AG04450 (cell line): ENCODE results near the gene TUBA4B. TPM values are rescaled to one million over a fixed set of nuclear protein-coding genes. Genes with fewer than 3 reads are reported as not detected.
A peak's percentile ranks its signal among the peaks of the same experiment; 100 is the strongest.

ENCODE experiments used
- CTCF ChIA-PET: fragments of 300-600, 350-600 bp; formaldehyde crosslinking; extraction: SDS; loops from one replicate; lab custom pipeline; 2022; ENCODE audit warnings: antibody characterized with exemption, inconsistent platforms; lab: Charles Lee
- POLR2A ChIA-PET: fragments of 350-600 bp; formaldehyde crosslinking; extraction: SDS; loops from one replicate; lab custom pipeline; 2021; ENCODE audit warnings: antibody characterized with exemption, inconsistent platforms; lab: Yijun Ruan, JAX
- DNase-seq: peaks from one replicate; pipeline ENCODE4 v3.0.0-alpha.2; 2011; ENCODE audit warnings: low read depth, low spot score
- H3K27ac ChIP-seq: one replicate; pipeline ENCODE4 v1.5.1; 2012; ENCODE audit warnings: low read depth, low read length, control low read depth
- H3K27me3 ChIP-seq: one replicate; pipeline ENCODE4 v1.6.0; 2012; ENCODE audit warnings: low read length; ENCODE audit not compliant: control insufficient read depth, insufficient read depth
- H3K4me3 ChIP-seq: 2 replicates; pipeline ENCODE4 v1.5.1; 2011; ENCODE audit warnings: mild to moderate bottlenecking, low read depth, low read length, control low read depth
- H3K9me3 ChIP-seq: 2 replicates; pipeline ENCODE4 v1.5.1; 2012; ENCODE audit warnings: low read length; ENCODE audit not compliant: control insufficient read depth, insufficient read depth
- polyA plus RNA-seq: library from polyadenylated mRNA; depleted of rRNA; stranded (reverse); fragments of >200 nt; gene quantifications from 2 replicates; pipeline ENCODE4 v1.2.3, GENCODE V29; 2011
- TF ChIP-seq, protein P1 (sequence below): IDR thresholded peaks from 2 replicates; pipeline ENCODE4 v1.5.1; 2011; ENCODE audit warnings: low read depth, low read length, control low read depth, inconsistent platforms

Gene TUBA4B
- polyA plus RNA-seq, 1 experiment: not detected

DNA sequence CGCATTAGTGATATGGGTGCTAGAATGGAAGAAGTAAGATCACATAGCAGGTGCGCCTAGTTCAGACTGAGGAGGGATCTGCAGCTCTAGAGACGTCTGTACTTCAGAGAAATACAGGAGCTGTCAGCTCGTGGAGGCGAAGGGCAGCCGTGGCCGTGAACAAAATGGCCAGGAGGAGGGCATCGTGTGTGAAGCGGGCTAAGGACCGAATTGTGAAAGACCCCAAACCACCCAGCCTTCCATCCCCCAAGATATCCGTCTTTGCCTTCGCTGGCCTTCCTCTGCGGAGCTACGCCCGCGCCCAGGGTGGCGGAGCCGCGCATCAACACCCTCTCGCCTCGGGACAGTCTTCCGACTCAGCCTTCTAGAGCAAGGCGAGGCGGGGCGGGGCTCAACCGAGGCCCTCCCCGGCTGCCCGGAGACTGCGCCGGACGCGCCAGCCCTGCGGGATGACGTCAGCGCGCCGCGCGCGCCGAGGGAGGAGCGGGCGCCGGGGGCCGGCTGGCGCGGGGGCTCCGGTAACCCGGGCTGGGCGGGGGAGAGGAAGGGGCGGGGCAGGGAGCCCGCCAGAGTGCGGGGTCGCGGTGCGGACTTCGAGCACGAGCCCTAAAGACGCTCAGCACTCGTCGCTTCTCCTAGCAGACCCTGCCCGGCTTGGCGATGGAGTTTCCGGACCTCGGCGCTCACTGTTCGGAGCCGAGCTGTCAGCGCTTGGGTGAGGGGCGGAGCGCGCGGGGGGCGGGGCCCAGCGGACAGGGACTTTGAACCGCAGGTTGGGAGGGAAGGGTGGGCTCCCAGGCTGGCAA lies 46.5 kb upstream of the TUBA4B start, which contains the start of gene ZFAND2B:
TSS of gene ZFAND2B (plus strand) at position 455 of the 806 bp plus-strand sequence. CDS start at position 661, 206 bp downstream.
- Histone ChIP-seq H3K27ac (peak within 1 kb of the TSS; percentile 78), H3K4me3 (peak within 1 kb of the TSS; percentile 83), H3K9me3 (peaks cover under 1% of the 10 kb centered on the region), H3K27me3 (no peaks in the 10 kb centered on the region)
- TF ChIP-seq, protein P1, sequence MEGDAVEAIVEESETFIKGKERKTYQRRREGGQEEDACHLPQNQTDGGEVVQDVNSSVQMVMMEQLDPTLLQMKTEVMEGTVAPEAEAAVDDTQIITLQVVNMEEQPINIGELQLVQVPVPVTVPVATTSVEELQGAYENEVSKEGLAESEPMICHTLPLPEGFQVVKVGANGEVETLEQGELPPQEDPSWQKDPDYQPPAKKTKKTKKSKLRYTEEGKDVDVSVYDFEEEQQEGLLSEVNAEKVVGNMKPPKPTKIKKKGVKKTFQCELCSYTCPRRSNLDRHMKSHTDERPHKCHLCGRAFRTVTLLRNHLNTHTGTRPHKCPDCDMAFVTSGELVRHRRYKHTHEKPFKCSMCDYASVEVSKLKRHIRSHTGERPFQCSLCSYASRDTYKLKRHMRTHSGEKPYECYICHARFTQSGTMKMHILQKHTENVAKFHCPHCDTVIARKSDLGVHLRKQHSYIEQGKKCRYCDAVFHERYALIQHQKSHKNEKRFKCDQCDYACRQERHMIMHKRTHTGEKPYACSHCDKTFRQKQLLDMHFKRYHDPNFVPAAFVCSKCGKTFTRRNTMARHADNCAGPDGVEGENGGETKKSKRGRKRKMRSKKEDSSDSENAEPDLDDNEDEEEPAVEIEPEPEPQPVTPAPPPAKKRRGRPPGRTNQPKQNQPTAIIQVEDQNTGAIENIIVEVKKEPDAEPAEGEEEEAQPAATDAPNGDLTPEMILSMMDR: no peak; the same call in 1 of the 2 replicates
- POLR2A ChIA-PET: interaction anchor here (0.6 to 3.6 kb wide), 10 partner anchors 9 to 182 kb away, joined by 3 to 37 read pairs (median 4); partner anchors contain the start of genes ABCB6, CNPPD1, GLB1L and STK16
- CTCF ChIA-PET: interaction anchor here (0.6 to 2.6 kb wide), 8 partner anchors 30 to 308 kb away, joined by 3 to 9 read pairs (median 3); partner anchors contain the start of gene CNPPD1
- DNase-seq: peak; percentile 69

DNA sequence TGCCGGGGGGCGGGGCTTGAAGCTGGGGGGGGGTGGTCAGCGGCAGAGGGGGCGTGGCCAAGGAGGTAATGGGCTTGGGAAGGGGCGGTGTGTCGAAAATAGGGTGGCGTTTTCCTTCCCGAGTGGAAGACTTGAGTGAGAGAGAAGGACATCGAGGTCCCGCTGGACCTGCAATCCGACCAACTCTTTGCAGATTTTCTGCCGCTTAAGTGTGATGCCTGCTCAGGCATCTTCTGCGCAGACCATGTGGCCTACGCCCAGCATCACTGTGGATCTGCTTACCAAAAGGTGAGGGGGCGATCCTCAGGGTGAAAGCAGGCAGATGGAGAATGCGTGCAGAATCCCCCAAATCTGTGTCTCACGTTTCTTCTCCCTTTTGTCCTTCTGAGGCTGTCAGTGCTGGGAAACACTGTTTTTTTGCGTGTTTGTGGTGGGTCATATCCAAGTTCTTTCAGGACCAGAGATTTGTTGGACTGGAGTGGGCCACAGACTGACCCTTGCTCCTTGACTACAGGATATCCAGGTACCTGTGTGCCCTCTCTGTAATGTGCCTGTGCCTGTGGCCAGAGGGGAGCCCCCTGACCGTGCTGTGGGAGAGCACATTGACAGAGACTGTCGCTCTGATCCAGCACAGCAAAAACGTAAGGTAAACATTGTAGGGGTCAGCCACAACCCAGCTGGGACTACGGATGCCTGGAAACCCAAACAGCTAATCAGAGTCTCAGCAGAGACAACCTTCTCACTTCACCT lies 45.7 kb upstream of the TUBA4B start:
- ChIA-PET CTCF (interaction anchor here (1.8 to 2.6 kb wide), 3 partner anchors 48 to 88 kb away, joined by 5 to 9 read pairs (median 6); partner anchors contain the start of gene NHEJ1), POLR2A (interaction anchor here (0.5 to 3.6 kb wide), 11 partner anchors 8 to 181 kb away, joined by 3 to 37 read pairs (median 3); partner anchors contain the start of genes ABCB6, ANKZF1, ATG9A and CNPPD1)
- H3K4me3 ChIP-seq: peak overlapping the region; percentile 83
- H3K9me3 ChIP-seq: no peaks in the 10 kb centered on the region; the same call in none of the 2 replicates
- H3K27ac ChIP-seq: peak overlapping the region; percentile 78
- no peaks in the 10 kb centered on the region for H3K27me3 ChIP-seq
- TF ChIP-seq, protein P1: no peak
- no peak for DNase-seq

DNA sequence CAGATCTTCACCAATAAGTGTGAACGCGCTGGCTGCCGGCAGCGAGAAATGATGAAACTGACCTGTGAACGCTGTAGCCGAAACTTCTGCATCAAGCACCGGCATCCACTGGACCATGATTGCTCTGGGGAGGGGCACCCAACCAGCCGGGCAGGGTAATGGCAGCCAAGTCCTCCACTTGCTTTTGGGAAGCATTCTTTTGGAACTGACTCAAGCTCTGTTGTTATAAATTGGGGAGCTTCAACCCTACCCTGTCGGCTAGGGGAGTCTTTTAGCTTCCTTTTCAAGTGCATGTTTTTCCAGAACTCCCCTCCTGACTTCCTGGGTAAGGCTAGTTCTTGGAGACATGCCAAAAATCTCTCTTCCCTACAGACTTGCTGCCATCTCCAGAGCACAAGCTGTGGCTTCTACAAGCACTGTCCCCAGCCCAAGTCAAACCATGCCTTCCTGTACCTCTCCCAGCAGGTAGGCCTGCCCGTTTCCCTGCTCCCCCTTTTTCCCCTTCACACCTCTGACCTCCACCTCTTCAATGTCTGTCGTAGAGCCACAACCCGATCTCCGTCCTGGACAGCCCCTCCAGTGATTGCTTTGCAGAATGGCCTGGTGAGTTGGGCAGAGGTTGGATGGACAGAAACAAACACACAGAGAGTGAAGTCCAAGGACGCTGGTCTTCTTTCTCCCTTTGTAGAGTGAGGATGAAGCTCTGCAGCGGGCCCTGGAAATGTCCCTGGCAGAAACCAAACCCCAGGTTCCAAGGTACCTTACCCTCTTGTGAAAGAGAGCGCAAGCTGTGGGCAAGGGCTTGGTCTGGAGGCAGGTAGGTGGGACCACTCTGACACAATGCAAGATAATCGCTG lies 44.9 kb upstream of the TUBA4B start:
- CTCF ChIA-PET: interaction anchor here (0.8 to 2.6 kb wide), 3 partner anchors 37 to 87 kb away, joined by 4 to 9 read pairs (median 6); partner anchors contain the start of gene NHEJ1
- Histone ChIP-seq H3K27me3 (no peaks in the 10 kb centered on the region), H3K4me3 (peak overlapping the region; percentile 83), H3K9me3 (no peaks in the 10 kb centered on the region; the same call in none of the 2 replicates), H3K27ac (peak overlapping the region; percentile 39)
- DNase-seq: no peak
- TF ChIP-seq, protein P1: no peak
- POLR2A ChIA-PET: interaction anchor here (0.5 to 3.6 kb wide), 6 partner anchors 10 to 181 kb away, joined by 3 to 37 read pairs (median 3); partner anchors contain the start of genes ABCB6, ANKZF1 and ATG9A
